ENCODE data around the gene SIPA1L3.

DNA sequence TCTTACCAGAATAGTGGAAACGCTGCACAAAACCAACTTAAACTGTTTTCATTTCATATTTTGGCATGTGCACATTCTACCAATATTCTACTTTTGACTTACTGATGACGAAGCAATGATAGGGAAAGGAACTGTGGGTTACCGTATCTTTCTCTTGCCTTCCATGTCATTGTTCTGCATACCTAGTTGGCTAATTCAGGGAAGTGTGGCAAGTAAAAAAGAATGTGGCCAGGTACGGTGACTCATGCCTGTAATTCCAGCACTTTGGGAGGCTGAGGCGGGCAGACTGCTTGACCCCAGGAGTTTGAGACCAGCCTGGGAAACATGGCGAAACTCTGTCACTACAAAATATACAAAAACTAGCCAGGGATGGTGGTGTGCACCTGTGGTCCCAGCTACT lies 108.2 kb downstream of the SIPA1L3 start:
- TF ChIP-seq CTCF (IDR thresholded peaks at IDR 0.05), result no peak
- TF ChIP-seq POLR2A (IDR thresholded peaks at IDR 0.05), result no peak

All from lower leg skin (tissue), 3 donors.